ENCODE data around the gene ZNF837. TPM values are rescaled to one million over a fixed set of nuclear protein-coding genes. Genes with fewer than 3 reads are reported as not detected.

ZNF837 gene
- total RNA-seq, 3 donors from 2014 or later, result 1.3 to 6.6 (median 2.3) TPM

DNA sequence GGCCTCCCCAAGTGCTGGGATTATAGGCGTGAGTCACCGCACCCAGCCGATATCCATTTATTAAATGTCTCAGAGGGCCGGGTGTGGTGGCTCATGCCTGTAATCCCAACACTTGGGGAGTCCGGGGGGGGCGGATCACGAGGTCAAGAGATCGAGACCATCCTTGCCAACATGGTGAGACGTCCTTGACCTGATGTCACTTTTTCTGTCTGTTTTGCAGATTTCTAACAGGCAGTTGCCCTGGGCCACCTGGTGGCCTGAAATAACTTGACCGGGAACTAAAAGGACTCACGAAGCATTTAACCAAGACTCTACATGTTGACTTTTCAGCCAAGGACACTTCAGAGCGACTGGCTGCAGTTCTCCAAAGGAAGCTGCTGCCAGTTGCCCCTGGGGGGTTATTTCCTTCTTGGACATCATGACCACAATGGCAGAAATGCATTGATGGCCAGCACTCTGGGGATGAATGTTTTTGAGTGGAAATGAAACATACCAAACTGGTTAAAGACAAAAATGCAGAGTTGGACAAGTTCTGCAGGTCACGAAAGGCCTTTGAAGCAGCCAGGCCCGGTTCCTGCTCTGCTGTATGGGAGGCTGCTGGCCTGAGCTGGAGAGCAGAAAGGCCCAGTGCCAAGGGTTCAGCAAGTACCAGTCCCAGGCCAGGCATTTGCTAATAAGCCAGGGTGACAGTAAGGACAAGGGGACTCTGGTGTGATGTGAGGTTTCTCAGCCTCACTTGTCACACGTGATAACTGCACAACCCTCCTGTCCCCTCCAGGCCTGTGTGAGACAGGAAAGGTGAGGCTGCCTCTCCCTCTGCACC, 8.3 kb downstream of the ZNF837 start:
- H3K27ac ChIP-seq, result peak overlapping the region; percentile 57 to 66
- peak in 1 of 2 donors; percentile 60 for DNase-seq (ENCODE audit: low spot score in 2 of 2)
- TF ChIP-seq POLR2AphosphoS5 (IDR thresholded peaks at IDR 0.05), result no peak
- TF ChIP-seq, protein P1, sequence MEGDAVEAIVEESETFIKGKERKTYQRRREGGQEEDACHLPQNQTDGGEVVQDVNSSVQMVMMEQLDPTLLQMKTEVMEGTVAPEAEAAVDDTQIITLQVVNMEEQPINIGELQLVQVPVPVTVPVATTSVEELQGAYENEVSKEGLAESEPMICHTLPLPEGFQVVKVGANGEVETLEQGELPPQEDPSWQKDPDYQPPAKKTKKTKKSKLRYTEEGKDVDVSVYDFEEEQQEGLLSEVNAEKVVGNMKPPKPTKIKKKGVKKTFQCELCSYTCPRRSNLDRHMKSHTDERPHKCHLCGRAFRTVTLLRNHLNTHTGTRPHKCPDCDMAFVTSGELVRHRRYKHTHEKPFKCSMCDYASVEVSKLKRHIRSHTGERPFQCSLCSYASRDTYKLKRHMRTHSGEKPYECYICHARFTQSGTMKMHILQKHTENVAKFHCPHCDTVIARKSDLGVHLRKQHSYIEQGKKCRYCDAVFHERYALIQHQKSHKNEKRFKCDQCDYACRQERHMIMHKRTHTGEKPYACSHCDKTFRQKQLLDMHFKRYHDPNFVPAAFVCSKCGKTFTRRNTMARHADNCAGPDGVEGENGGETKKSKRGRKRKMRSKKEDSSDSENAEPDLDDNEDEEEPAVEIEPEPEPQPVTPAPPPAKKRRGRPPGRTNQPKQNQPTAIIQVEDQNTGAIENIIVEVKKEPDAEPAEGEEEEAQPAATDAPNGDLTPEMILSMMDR (IDR thresholded peaks at IDR 0.05), result peak in 1 of 3 donors; percentile 23
- no peak for TF ChIP-seq POLR2A (IDR thresholded peaks at IDR 0.05)

DNA sequence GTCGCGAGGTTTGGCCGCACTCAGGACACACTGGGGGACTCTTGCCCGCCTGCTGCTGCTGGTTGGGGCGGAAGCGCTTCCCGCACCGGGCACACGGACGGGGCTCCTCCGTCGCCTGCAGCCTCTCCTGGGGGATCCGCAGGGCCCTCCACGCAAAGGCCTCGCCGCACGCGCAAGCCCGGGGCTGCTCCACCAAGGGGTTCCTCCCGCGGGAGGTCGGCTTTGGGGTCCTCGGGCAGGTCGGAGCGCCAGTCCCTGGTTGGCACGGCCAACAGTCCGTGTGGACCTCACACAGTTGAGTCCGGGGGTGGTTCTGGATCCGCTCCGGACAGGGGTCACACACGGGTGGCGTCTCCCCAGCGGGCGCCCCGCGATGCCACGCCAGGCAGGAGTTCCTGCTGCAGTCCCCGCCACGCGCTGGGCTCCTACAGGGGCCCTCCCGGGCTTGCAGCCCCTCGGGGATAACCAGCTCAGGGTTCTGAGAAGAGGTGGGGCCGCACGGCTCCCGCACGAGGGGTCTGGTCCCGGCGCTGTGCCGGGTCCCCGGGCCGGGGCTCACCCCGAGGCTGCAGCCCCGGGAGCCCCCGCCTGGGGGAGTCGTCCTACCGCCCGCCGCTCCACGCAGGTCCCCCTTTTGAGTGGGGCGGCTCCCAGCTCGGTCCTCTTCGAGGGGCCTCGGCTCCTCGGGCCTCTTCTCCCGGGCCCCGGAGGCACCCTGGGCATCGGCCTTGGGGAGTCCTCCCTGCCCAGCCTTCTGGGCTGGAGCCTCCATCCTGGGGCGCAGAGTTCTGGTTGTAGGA, 12.1 kb downstream of the ZNF837 start:
- Histone ChIP-seq H3K4me3 (no peak overlapping the region), H3K27me3 (no peaks in the 10 kb centered on the region)
- TF ChIP-seq POLR2A (IDR thresholded peaks at IDR 0.05) (no peak), POLR2AphosphoS5 (IDR thresholded peaks at IDR 0.05) (no peak)
- TF ChIP-seq, protein P1 (IDR thresholded peaks at IDR 0.05), result no peak

More for the DNA sequence above, 8.3 kb downstream of the ZNF837 start:
- Histone ChIP-seq H3K27me3 (no peaks in the 10 kb centered on the region), H3K36me3 (no peaks in the 10 kb centered on the region), H3K4me3 (no peak overlapping the region), H3K9me3 (no peaks in the 10 kb centered on the region), H3K4me1 (peaks cover 0 to 9% of the 10 kb centered on the region in 2 donors)
- intact Hi-C loops (cut with DNase I; ENCODE audit: low total_unique reads), result no loop called here

DNA sequence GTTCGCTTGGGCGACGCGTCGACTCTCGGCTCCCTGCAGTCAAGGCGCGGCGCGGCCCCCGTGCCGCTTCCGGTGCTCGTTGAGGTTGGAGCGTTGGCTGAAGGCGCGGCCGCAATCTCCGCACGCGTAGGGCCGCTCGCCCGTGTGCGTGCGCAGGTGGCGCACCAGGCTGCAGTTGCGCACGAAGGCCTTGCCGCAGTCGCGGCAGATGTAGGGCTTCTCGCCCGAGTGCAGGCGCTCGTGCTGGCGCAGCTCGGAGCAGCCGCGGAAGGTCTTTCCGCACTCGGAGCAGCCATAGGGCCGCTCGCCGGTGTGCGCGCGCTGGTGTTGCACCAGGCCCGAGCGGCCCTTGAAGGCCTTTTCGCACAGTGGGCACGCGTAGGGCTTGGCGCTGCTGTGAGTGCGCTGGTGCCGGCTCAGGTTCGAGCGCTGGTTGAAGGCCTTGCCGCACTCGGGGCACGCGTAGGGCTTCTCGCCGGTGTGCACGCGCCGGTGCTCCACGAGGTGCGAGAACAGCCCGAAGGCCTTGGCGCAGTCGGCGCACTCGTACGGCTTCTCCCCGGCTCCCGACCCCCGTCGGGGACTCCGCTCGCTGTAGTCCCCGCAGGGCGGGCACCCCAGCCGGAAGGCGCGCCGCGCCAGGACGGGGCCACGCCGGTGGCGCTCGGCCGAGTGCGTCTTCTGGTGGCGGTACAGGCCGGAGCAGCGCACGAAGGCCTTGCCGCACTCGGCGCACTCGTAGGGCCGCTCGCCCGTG, 13.0 kb downstream of the ZNF837 start:
- no peak for TF ChIP-seq POLR2AphosphoS5 (IDR thresholded peaks at IDR 0.05)
- no peak for TF ChIP-seq POLR2A (IDR thresholded peaks at IDR 0.05)
- TF ChIP-seq, protein P1 (IDR thresholded peaks at IDR 0.05), result no peak

More for the DNA sequence above, 12.1 kb downstream of the ZNF837 start:
- H3K4me1 ChIP-seq, result peaks cover 0 to 9% of the 10 kb centered on the region in 2 donors
- H3K9me3 ChIP-seq, result no peaks in the 10 kb centered on the region
- no peak for DNase-seq (ENCODE audit: low spot score in 2 of 2)
- H3K27ac ChIP-seq, result no peak overlapping the region
- intact Hi-C loops (cut with DNase I; ENCODE audit: low total_unique reads), result no loop called here
- no peaks in the 10 kb centered on the region for H3K36me3 ChIP-seq

DNA sequence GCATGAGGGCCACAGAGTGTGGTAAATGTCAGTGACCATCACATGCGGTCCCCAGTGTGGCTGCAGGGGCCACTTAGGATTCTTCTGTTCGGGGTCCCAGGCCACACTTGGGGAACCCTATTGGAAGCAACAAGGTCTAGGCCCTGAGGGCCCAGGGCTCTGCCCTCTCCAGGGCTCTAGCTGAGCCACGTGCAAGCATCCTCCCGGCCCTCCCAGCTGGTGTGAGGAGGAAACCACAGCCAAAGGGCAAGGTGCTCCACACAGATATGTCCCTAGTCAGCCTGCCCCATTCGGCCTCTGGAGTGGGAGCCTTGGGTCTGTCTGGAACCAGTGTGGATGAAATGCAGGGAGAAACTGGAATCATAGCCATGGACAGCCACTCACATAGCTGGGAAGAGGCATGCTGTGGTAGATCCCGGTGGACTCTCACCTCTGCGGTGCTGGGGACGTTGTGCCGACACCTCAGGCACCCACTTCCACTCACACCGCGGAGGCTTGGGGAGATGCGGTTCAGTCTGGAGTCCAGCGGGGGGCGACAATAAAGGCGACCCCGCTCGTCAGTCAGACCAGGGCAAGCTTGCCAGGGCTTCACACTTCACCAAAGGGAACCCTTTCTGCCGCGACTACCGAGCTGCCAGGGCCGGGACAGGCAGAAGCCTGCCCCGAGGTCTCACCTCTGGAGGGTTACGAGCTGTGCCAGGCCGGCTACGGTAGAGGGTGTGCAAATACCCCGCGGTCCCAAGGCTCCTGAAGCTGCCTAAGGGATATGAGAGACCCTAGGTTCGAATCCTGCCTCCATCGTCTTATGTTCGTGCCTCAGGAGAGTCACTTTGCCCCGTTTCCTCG, 14.0 kb downstream of the ZNF837 start:
- intact Hi-C loops (cut with DNase I; ENCODE audit: low total_unique reads), result no loop called here
- no peaks in the 10 kb centered on the region for H3K27me3 ChIP-seq
- no peak for DNase-seq (ENCODE audit: low spot score in 2 of 2)

More for the DNA sequence above, 13.0 kb downstream of the ZNF837 start:
- no peak overlapping the region for H3K27ac ChIP-seq
- intact Hi-C loops (cut with DNase I; ENCODE audit: low total_unique reads), result no loop called here
- no peak for DNase-seq (ENCODE audit: low spot score in 2 of 2)
- peaks cover 0 to 3% of the 10 kb centered on the region in 2 donors for H3K4me1 ChIP-seq
- no peak overlapping the region for H3K4me3 ChIP-seq
- H3K27me3 ChIP-seq, result no peaks in the 10 kb centered on the region
- no peaks in the 10 kb centered on the region for H3K36me3 ChIP-seq
- no peaks in the 10 kb centered on the region for H3K9me3 ChIP-seq

More for the DNA sequence above, 14.0 kb downstream of the ZNF837 start:
- Histone ChIP-seq H3K4me3 (no peak overlapping the region), H3K4me1 (no peaks in the 10 kb centered on the region), H3K9me3 (no peaks in the 10 kb centered on the region), H3K27ac (no peak overlapping the region), H3K36me3 (no peaks in the 10 kb centered on the region)
- TF ChIP-seq, protein P1 (IDR thresholded peaks at IDR 0.05), result no peak
- no peak for TF ChIP-seq POLR2A (IDR thresholded peaks at IDR 0.05)
- TF ChIP-seq POLR2AphosphoS5 (IDR thresholded peaks at IDR 0.05), result no peak

Data from breast epithelium (tissue), 4 donors.